Skeletal muscle satellite cell (primary cell): ENCODE results near the gene NOS3. TPM values are rescaled to one million over a fixed set of nuclear protein-coding genes. Genes with fewer than 3 reads are reported as not detected.

Experiments used
- H3K27me3 ChIP-seq: 2 replicates; pipeline ENCODE4 v1.7.0; 2013; ENCODE audit warnings: low read length; ENCODE audit not compliant: control insufficient read depth, insufficient read depth
- H3K36me3 ChIP-seq: 2 replicates; pipeline ENCODE4 v1.7.0; 2013; ENCODE audit warnings: mild to moderate bottlenecking, control low read depth, low read length; ENCODE audit not compliant: insufficient read depth
- H3K4me1 ChIP-seq: 2 replicates; pipeline ENCODE4 v1.7.0; 2013; ENCODE audit warnings: low read length; ENCODE audit not compliant: control insufficient read depth, insufficient read depth
- H3K4me2 ChIP-seq: 2 replicates; pipeline ENCODE4 v1.7.0; 2013; ENCODE audit warnings: mild to moderate bottlenecking, low read length
- H3K4me3 ChIP-seq: 2 replicates; pipeline ENCODE4 v1.7.0; 2013; ENCODE audit warnings: low read length
- H3K9ac ChIP-seq: 2 replicates; pipeline ENCODE4 v1.7.0; 2013; ENCODE audit warnings: mild to moderate bottlenecking, low read depth, low read length, moderate library complexity
- H3K9me3 ChIP-seq: replicated peaks from 2 replicates; pipeline ENCODE4 v1.7.0; 2013; ENCODE audit warnings: mild to moderate bottlenecking, control low read depth, low read length
- total RNA-seq: library from RNA; depleted of rRNA; stranded (reverse); fragments of >200 nt; gene quantifications from 2 replicates; pipeline ENCODE4 v1.2.3, GENCODE V29; 2012; rRNA removed

The NOS3 gene
- 1.7 and 4.8 TPM in 2 replicates for total RNA-seq

DNA sequence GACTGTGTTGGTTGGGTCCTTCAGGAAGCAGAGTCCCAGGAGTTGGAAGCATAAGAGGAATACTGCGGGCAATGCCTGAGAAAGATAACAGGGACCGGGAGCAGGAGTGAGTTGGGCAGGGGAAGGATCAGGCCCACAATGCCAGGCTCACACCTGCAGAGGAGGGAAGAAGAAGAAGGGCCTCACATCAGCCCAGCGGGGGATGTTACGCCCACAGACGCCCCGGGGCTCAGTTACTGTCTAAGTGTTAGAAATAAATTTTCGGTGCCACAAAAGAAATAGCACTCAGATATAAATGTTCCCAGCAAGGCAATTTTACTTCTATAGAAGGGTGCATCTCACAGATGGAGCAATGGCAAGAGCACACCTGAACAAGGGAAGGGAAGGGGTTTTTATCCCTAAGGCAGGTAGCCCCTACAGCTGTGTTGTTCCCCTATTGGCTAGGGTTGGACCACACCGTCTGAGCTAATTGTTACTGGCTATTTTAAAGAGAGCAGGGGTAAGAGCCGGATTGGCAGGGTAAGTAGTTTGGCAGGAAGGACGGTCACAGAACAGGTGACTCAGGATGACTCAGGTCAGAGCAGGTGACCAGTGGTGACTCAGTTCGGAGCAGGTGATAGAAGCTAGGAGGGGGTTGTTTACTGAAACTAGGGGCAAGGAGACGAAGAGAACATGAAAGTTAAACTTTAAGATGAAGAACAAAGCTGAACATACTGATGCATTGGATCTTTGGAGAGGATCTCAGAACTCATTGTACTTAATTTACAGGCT, at the start of gene NOS3:
Gene NOS3, plus strand, starts transcription at position 602 of the 771 bp plus-strand sequence. CDS start 2,787 bp downstream, outside the sequence.
- peaks cover 29% of the 10 kb centered on the region for H3K27me3 ChIP-seq
- H3K36me3 ChIP-seq, result no peaks in the 10 kb centered on the region
- no peak within 1 kb of the TSS for H3K4me2 ChIP-seq
- no peak within 1 kb of the TSS for H3K4me3 ChIP-seq
- no peak within 1 kb of the TSS for H3K9ac ChIP-seq
- no peaks in the 10 kb centered on the region for H3K4me1 ChIP-seq
- no peaks in the 10 kb centered on the region for H3K9me3 ChIP-seq

DNA sequence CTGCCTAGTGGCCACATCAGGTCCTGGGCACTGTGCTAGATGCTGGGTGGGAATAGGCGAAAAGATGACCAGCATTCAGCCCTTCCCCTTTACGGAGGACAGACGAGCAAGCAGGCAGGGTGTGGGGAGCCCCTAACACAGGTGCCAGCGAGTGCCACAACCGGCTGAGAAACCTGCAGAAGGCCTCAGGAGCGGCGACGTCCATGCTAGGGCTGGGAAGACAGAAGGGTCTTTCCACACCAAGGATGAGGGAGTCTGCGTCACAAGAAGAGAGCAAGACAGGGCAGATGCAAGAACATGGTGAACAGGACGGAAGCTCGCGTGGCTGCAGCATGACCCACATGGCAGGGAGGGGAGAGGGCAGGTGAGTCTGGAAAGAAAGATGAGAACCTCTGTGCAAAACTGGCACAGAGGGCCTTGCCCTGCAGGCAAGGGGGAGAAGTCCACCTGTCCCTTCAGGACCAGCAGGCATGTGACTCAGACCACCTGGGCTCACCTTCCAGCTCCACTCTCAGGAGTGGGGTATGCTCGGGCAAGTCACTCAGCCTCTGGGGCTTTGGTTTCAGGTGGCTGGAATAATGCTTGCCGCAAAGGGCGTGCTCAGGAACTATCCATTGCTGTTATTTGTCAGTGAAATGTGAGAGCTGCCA, 49.3 kb upstream of the NOS3 start:
- H3K4me2 ChIP-seq, result no peak overlapping the region
- H3K9me3 ChIP-seq, result no peaks in the 10 kb centered on the region
- H3K4me1 ChIP-seq, result no peaks in the 10 kb centered on the region
- no peaks in the 10 kb centered on the region for H3K36me3 ChIP-seq
- no peak overlapping the region for H3K4me3 ChIP-seq
- H3K9ac ChIP-seq, result no peak overlapping the region
- peaks cover 16% of the 10 kb centered on the region for H3K27me3 ChIP-seq

GRCh38 chr7:150942001-150942590, 48.7 kb upstream of the NOS3 start:
- Histone ChIP-seq H3K9ac (no peak overlapping the region), H3K4me1 (no peaks in the 10 kb centered on the region), H3K36me3 (no peaks in the 10 kb centered on the region), H3K4me2 (no peak overlapping the region), H3K4me3 (no peak overlapping the region), H3K27me3 (peaks cover 16% of the 10 kb centered on the region), H3K9me3 (no peaks in the 10 kb centered on the region)

DNA sequence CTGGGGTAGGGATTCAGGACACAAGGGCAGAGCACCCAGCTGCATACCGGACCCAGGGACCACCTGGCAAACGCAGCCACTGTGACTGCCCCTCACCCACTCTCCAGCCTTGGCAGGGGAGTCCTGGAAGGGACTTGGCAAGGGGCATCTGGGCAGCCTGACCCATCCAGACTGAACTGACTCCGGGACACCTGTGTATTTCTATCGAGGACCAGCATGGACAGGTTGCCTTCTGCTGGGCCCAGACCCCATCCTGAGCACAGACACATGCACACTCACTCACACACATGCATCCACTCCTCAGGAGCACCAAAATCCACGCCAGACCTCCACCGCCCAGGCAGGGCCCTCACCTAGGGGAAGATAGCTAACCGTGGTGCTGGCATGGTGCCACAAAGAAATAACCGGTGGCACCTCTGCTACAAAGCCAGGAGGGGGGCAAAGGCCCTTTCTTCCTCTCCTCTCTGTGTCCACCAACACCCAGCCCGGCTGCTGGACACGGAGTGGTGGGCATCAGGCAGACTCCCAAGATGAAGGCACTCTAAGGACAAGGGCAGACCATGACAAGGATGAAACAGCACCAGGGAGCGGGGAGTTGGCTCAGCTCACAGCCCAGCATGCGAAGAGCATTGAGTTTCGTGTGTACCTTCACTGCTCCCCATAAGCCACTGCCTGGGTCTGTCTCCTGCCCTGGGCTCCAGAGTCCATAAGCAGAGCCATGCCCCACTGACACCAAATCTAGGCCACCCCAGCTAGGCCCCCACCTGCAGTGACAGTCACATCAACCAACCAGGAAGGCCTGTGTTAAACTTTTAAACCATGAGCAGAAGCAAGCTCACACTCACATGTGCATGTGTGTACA, 48.0 kb upstream of the NOS3 start:
- no peak overlapping the region for H3K4me2 ChIP-seq
- H3K9ac ChIP-seq, result no peak overlapping the region
- H3K4me1 ChIP-seq, result no peaks in the 10 kb centered on the region
- H3K27me3 ChIP-seq, result peaks cover 16% of the 10 kb centered on the region
- no peaks in the 10 kb centered on the region for H3K36me3 ChIP-seq
- H3K4me3 ChIP-seq, result no peak overlapping the region
- H3K9me3 ChIP-seq, result no peaks in the 10 kb centered on the region

DNA sequence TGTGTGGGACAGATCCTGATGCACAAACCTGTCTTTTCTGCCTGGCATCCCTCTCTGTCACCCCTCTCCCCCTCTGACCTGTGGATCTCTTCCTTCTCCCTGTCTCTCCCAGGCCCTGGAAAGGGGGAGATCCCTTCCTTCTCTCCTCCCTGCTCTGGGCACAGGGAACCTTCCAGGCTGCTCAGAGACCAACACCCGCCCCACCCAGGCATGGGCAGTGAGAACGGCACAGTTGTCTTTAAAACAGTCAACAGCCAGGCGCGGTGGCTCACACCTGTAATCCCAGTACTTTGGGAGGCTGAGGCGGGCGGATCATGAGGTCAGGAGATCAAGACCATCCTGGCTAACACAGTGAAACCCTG, 47.4 kb upstream of the NOS3 start:
- Histone ChIP-seq H3K27me3 (peaks cover 16% of the 10 kb centered on the region), H3K4me1 (no peaks in the 10 kb centered on the region), H3K36me3 (no peaks in the 10 kb centered on the region), H3K4me3 (no peak overlapping the region), H3K4me2 (no peak overlapping the region), H3K9ac (no peak overlapping the region), H3K9me3 (no peaks in the 10 kb centered on the region)

DNA sequence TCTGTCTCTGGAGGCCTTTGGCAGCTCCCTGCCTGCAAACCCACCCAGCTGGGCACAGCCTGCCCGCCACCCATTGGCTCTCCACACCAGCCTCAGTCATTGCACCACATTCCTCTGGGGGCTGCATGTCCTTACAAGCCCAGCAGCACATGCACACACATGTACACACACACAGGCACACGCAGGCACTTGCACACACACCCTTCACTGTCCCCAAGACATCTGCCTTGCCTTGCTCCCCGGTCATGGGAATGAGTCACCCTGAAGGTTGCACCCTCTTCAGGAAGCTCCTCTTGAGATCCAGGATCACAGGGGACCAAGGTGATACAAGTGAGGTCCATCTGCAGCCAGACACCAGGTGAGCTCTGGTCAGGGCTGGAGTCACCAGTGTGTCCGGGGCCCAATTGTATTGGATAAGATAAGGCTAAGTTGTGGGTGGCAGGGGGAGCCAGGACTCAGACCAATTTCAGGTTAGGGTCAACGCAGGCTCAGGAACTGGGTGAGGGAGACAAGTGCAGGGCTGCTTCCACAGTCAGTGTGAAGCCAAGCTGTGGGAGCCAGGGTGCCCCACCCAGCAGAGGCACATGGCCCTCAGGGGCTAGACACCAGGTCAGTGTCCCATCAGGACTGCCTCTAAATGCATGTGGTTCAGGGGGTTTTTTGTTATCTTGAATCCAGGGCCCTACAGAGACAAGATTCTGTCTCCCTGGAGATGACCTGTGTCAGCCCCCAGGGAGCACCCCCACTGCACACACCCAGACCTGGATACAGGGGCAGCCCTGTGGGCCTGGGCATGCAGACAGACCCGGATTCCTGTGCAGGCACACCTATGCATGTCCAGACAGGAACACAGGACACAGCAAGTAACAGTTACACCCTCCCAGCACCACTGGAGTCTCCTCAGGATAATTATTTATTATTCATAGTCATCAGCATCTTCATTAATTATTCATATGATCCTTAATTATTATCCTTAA, 46.5 kb upstream of the NOS3 start:
- no peak overlapping the region for H3K4me2 ChIP-seq
- H3K9ac ChIP-seq, result no peak overlapping the region
- H3K4me1 ChIP-seq, result no peaks in the 10 kb centered on the region
- H3K4me3 ChIP-seq, result no peak overlapping the region
- no peaks in the 10 kb centered on the region for H3K36me3 ChIP-seq
- no peaks in the 10 kb centered on the region for H3K9me3 ChIP-seq
- peaks cover 15% of the 10 kb centered on the region for H3K27me3 ChIP-seq

DNA sequence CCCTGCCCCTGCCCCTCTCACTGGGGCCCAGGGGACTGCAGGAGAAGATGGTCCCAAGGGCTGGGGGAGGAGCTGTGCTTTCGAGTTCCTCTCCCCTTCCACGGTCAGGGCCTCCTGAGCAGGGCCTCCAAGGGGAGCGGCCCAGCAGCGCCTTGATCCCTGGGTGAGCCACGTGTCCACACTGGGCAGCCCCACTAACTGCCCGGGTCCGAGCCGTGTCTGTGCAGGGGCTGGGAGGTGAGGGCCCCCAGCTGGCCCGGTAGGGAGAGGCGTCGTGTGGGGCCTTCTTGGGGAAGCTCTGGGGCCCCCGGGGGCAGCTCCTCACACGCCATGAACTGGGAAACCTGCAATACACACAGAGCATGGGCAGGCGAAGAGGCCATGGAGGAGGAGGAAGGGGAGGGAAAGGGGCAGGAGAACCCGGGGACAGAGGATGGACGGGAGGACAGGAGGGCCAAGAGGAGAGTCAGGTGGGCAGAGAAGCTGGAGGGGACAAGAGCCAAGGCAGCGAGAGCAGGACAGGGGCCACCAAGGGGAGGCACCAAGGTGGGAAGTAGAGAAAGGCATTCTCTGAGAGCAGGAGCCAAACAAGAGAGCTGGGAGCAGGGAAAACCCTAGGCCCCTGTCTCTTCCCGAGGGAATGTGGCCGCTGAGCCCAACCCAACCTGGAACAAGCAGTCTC, 45.5 kb upstream of the NOS3 start:
- H3K9ac ChIP-seq, result no peak overlapping the region
- no peaks in the 10 kb centered on the region for H3K4me1 ChIP-seq

GRCh38 chr7:150945853-150946420, 44.9 kb upstream of the NOS3 start:
- no peaks in the 10 kb centered on the region for H3K36me3 ChIP-seq
- H3K9me3 ChIP-seq, result no peaks in the 10 kb centered on the region
- peaks cover 8% of the 10 kb centered on the region for H3K27me3 ChIP-seq
- H3K4me3 ChIP-seq, result no peak overlapping the region
- H3K9ac ChIP-seq, result no peak overlapping the region
- no peaks in the 10 kb centered on the region for H3K4me1 ChIP-seq
- H3K4me2 ChIP-seq, result no peak overlapping the region

More for the DNA sequence above, 45.5 kb upstream of the NOS3 start:
- Histone ChIP-seq H3K4me3 (no peak overlapping the region), H3K27me3 (peaks cover 12% of the 10 kb centered on the region), H3K9me3 (no peaks in the 10 kb centered on the region), H3K36me3 (no peaks in the 10 kb centered on the region), H3K4me2 (no peak overlapping the region)

DNA sequence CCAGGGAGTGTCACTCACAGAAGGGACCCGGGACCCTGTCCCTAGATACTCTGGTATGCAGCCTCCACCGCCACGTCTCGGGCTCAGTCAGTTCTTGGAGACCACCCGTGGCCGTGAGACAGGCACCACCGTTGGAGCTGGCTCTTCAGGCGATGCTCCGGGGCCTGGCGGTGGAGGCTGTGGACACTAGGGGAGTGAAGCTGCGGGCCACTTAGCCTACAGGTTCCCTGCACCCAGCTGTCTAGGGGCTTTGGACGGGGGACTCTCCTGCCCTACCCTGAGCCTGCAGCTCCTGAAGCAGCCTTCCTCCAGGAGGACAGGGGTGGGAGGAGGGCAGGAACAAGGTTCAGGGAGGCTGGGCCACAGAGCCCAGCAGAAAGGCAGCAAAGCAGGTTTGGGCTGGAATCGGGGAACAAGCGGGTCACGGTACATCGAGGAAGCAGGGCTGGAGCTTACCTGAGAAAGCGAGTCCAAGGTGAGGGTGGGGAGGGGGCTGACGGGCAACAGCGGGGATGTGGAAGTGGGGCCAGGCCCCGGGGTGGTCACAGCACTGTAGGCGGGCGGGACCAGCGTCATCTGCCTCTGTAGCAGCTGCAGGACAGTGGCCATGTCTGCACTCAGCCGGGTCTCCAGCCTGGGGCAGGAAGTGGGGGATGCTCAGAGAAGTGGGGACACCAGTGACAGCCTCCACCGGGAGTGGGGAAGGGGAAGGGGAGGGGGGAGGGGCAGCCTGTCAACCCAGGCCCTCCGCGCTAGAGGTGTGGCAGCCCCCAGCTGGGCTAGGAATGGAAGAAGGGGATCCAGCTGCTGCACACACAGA, 44.2 kb upstream of the NOS3 start:
- no peaks in the 10 kb centered on the region for H3K4me1 ChIP-seq
- no peaks in the 10 kb centered on the region for H3K9me3 ChIP-seq
- H3K27me3 ChIP-seq, result peaks cover 3% of the 10 kb centered on the region
- no peak overlapping the region for H3K4me2 ChIP-seq
- no peak overlapping the region for H3K9ac ChIP-seq
- H3K36me3 ChIP-seq, result no peaks in the 10 kb centered on the region
- H3K4me3 ChIP-seq, result no peak overlapping the region
